ENCODE results near the gene C17orf107. TPM values are rescaled to one million over a fixed set of nuclear protein-coding genes. Genes with fewer than 3 reads are reported as not detected.

C17orf107 gene
- total and polyA plus RNA-seq, 2 of the 13 experiments (the other 11 are each of a cell fraction or from before 2014, with no cell fraction given) = 0.20 to 0.59 TPM

- TF ChIP-seq MAFG (CRISPR knock-in tag; IDR thresholded peaks at IDR 0.05) (no peak), XBP1 (CRISPR knock-in tag; IDR thresholded peaks at IDR 0.05) (no peak), ESRRA (CRISPR knock-in tag; IDR thresholded peaks at IDR 0.05; ENCODE audit: low read depth) (no peak), ZNF878 (CRISPR knock-in tag; IDR thresholded peaks at IDR 0.05) (no peak), ZNF3 (CRISPR knock-in tag; IDR thresholded peaks at IDR 0.05) (no peak), MAF1 (CRISPR knock-in tag; IDR thresholded peaks at IDR 0.05; ENCODE audit: borderline replicate concordance) (no peak), ZNF441 (CRISPR knock-in tag; IDR thresholded peaks at IDR 0.05; ENCODE audit: borderline replicate concordance) (no peak), NFYB (CRISPR knock-in tag; IDR thresholded peaks at IDR 0.05) (no peak), ZNF180 (CRISPR knock-in tag; IDR thresholded peaks at IDR 0.05; ENCODE audit: borderline replicate concordance, low read depth) (no peak), POLR2AphosphoS5 (IDR thresholded peaks at IDR 0.05; ENCODE audit: low read depth, low read length) (peak; percentile 40; the same call in 1 of the 2 replicates), ZFP90 (CRISPR knock-in tag; IDR thresholded peaks at IDR 0.05; ENCODE audit: borderline replicate concordance) (no peak), SOX13 (IDR thresholded peaks at IDR 0.05) (no peak), SOX13 (CRISPR knock-in tag; conservative IDR thresholded peaks at IDR 0.05 in 1 of 2, IDR thresholded peaks at IDR 0.05 in 1 of 2) (no peak), RAD21 (CRISPR knock-in tag; IDR thresholded peaks at IDR 0.05) (no peak), ZFP37 (CRISPR knock-in tag; IDR thresholded peaks at IDR 0.05; ENCODE audit: borderline replicate concordance) (no peak), ZNF260 (CRISPR knock-in tag; IDR thresholded peaks at IDR 0.05; ENCODE audit: borderline replicate concordance, low read depth) (no peak), ZNF225 (CRISPR knock-in tag; IDR thresholded peaks at IDR 0.05) (no peak), YY1 (IDR thresholded peaks at IDR 0.05; ENCODE audit: insufficient read depth, insufficient replicate concordance, low read depth, low read length) (peak; percentile 4), FOXA3 (CRISPR knock-in tag; IDR thresholded peaks at IDR 0.05) (no peak; the same call in 1 of the 2 replicates), ZFY (CRISPR knock-in tag; IDR thresholded peaks at IDR 0.05) (peak; percentile 51), ZNF460 (CRISPR knock-in tag; IDR thresholded peaks at IDR 0.05; ENCODE audit: borderline replicate concordance) (no peak; the same call in 1 of the 2 replicates), CC2D1A (CRISPR knock-in tag; IDR thresholded peaks at IDR 0.05) (no peak)
- TF ChIP-seq, protein P1, sequence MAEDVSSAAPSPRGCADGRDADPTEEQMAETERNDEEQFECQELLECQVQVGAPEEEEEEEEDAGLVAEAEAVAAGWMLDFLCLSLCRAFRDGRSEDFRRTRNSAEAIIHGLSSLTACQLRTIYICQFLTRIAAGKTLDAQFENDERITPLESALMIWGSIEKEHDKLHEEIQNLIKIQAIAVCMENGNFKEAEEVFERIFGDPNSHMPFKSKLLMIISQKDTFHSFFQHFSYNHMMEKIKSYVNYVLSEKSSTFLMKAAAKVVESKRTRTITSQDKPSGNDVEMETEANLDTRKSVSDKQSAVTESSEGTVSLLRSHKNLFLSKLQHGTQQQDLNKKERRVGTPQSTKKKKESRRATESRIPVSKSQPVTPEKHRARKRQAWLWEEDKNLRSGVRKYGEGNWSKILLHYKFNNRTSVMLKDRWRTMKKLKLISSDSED (CRISPR knock-in tag; IDR thresholded peaks at IDR 0.05) = no peak
- TF ChIP-seq, protein P2, sequence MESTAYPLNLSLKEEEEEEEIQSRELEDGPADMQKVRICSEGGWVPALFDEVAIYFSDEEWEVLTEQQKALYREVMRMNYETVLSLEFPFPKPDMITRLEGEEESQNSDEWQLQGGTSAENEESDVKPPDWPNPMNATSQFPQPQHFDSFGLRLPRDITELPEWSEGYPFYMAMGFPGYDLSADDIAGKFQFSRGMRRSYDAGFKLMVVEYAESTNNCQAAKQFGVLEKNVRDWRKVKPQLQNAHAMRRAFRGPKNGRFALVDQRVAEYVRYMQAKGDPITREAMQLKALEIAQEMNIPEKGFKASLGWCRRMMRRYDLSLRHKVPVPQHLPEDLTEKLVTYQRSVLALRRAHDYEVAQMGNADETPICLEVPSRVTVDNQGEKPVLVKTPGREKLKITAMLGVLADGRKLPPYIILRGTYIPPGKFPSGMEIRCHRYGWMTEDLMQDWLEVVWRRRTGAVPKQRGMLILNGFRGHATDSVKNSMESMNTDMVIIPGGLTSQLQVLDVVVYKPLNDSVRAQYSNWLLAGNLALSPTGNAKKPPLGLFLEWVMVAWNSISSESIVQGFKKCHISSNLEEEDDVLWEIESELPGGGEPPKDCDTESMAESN (CRISPR knock-in tag; conservative IDR thresholded peaks at IDR 0.05) = no peak; the same call in 1 of the 2 replicates
- TF ChIP-seq, protein P3, sequence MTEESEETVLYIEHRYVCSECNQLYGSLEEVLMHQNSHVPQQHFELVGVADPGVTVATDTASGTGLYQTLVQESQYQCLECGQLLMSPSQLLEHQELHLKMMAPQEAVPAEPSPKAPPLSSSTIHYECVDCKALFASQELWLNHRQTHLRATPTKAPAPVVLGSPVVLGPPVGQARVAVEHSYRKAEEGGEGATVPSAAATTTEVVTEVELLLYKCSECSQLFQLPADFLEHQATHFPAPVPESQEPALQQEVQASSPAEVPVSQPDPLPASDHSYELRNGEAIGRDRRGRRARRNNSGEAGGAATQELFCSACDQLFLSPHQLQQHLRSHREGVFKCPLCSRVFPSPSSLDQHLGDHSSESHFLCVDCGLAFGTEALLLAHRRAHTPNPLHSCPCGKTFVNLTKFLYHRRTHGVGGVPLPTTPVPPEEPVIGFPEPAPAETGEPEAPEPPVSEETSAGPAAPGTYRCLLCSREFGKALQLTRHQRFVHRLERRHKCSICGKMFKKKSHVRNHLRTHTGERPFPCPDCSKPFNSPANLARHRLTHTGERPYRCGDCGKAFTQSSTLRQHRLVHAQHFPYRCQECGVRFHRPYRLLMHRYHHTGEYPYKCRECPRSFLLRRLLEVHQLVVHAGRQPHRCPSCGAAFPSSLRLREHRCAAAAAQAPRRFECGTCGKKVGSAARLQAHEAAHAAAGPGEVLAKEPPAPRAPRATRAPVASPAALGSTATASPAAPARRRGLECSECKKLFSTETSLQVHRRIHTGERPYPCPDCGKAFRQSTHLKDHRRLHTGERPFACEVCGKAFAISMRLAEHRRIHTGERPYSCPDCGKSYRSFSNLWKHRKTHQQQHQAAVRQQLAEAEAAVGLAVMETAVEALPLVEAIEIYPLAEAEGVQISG (CRISPR knock-in tag; IDR thresholded peaks at IDR 0.05) = peak; percentile 2; the same call in 1 of the 2 replicates
These were observed 50.9 kb downstream of the C17orf107 start (continued) for GRCh38 chr17:4950075-4950745.

Measured in HepG2 (cell line).